Type B pancreatic cell (in vitro differentiated cells): Measurements from ENCODE around the gene GRK1. TPM values are rescaled to one million over a fixed set of nuclear protein-coding genes. Genes with fewer than 3 reads are reported as not detected.

Source experiments
- DNase-seq: peaks from one replicate; pipeline ENCODE4 v3.0.0; 2021; ENCODE audit warnings: mixed read lengths; ENCODE audit not compliant: unreplicated experiment; ENCODE audit errors: extremely low spot score
- H3K27ac Mint-ChIP-seq: 2 replicates; pipeline ENCODE4 v1.8.0; 2021; ENCODE audit warnings: mild to moderate bottlenecking, mixed read lengths
- H3K27me3 Mint-ChIP-seq: 2 replicates; pipeline ENCODE4 v1.8.0; 2021; ENCODE audit warnings: mixed read lengths
- H3K36me3 Mint-ChIP-seq: 2 replicates; pipeline ENCODE4 v1.8.0; 2021; ENCODE audit warnings: mixed read lengths
- H3K4me1 Mint-ChIP-seq: one replicate; pipeline ENCODE4 v1.8.0; 2021; ENCODE audit warnings: mixed read lengths; ENCODE audit not compliant: unreplicated experiment
- H3K4me3 Mint-ChIP-seq: 2 replicates; pipeline ENCODE4 v1.8.0; 2021; ENCODE audit warnings: mild to moderate bottlenecking, mixed read lengths
- H3K9me3 Mint-ChIP-seq: 2 replicates; pipeline ENCODE4 v1.8.0; 2021; ENCODE audit warnings: mixed read lengths
- CTCF ChIP-seq: fragments of 200-600 bp; sonication (generic); conservative IDR thresholded peaks from 2 replicates; pipeline ENCODE4 v1.5.0; 2021; ENCODE audit warnings: antibody characterized with exemption, mild to moderate bottlenecking
- total RNA-seq: library from RNA; stranded (reverse); gene quantifications from 2 replicates; pipeline ENCODE4 v1.2.1, GENCODE V29; 2021; ENCODE audit warnings: low replicate concordance

Gene GRK1
- total RNA-seq, 1 donor from 2014 or later: 0.85 TPM

DNA sequence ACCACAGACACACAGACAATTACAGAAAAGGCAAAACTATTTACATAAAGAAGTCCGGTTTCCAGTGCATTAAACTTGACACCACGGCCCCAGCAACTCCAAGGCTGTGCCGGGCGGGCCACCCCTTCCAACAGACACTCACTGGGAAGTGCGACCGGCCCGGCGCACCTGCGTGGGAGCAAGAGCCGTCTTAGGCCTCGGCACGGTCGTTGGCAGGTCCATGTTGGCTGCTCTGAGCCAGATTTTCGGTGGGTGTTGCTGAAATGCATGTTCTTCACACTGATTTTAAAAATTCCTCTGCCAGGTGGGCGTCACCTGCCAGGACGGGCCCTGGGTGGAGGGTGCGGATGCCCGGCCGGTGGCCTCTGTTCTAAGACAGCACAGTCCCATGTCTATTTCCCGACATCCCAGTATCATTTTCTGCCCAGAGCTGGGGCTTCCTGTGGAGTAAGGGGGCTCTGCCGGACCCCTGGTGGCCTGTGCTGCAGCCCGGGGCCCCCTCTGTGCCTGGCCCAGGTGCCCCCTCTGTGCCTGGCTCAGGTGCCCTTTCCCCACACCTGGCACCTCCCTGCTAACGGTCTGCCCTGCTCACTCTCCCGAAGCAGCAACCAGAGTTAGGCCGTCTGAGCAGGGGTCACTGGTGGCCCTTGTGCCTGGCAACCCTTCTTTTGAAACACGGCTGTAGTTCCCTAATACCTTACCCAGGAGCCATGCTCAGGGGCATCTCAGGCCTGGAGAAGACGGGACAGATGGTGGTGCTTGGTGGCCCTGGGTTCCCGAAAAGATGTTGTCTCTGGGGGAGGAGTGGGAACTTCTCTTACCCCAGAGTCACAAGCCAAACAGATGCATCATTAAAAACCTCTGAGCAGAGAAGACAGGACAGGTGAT lies 101.2 kb downstream of the GRK1 start:
- Mint-ChIP-seq H3K4me3 (no peak overlapping the region), H3K36me3 (no peaks in the 10 kb centered on the region), H3K4me1 (no peaks in the 10 kb centered on the region), H3K27me3 (peaks cover 19% of the 10 kb centered on the region), H3K27ac (no peak overlapping the region), H3K9me3 (peaks cover 8% of the 10 kb centered on the region)
- no peak for DNase-seq
- TF ChIP-seq CTCF: no peak

GRCh38 chr13:113769106-113769505 lies 102.1 kb downstream of the GRK1 start:
- no peaks in the 10 kb centered on the region for H3K4me1 Mint-ChIP-seq
- H3K36me3 Mint-ChIP-seq: no peaks in the 10 kb centered on the region
- peaks cover 8% of the 10 kb centered on the region for H3K9me3 Mint-ChIP-seq
- TF ChIP-seq CTCF: no peak
- no peak overlapping the region for H3K27ac Mint-ChIP-seq
- peaks cover 13% of the 10 kb centered on the region for H3K27me3 Mint-ChIP-seq
- no peak overlapping the region for H3K4me3 Mint-ChIP-seq
- no peak for DNase-seq

- H3K27me3 Mint-ChIP-seq: peaks cover 13% of the 10 kb centered on the region
- TF ChIP-seq CTCF: no peak
- H3K4me3 Mint-ChIP-seq: no peak overlapping the region
- no peak overlapping the region for H3K27ac Mint-ChIP-seq
- no peaks in the 10 kb centered on the region for H3K36me3 Mint-ChIP-seq
- H3K9me3 Mint-ChIP-seq: peaks cover 8% of the 10 kb centered on the region
- no peaks in the 10 kb centered on the region for H3K4me1 Mint-ChIP-seq
- DNase-seq: no peak
Measured at GRCh38 chr13:113769881-113770280, 102.9 kb downstream of the GRK1 start.

DNA sequence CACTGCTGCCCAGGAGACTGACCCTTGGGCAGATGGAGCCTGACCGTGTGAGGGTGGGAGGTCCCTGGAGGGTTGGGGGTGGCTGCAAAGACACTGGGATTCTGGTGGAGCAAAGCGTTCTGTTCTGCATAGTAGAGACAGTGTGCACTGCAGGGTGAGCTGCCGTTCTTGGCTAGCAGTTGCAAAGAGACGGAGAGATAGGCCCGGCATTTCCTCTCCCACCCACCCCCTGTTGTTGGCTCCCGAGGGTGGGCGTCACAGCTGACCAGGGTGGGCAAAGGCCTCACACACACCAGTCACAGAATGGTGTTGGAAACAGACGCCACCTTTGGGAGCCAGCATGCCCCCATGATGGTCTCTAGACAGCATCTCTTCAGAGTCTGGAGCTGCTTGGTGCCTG lies 103.4 kb downstream of the GRK1 start:
- Mint-ChIP-seq H3K27me3 (peaks cover 8% of the 10 kb centered on the region), H3K9me3 (peaks cover 8% of the 10 kb centered on the region), H3K4me1 (no peaks in the 10 kb centered on the region), H3K4me3 (no peak overlapping the region), H3K27ac (no peak overlapping the region), H3K36me3 (no peaks in the 10 kb centered on the region)
- no peak for TF ChIP-seq CTCF
- DNase-seq: no peak

GRCh38 chr13:113770937-113771336 lies 103.9 kb downstream of the GRK1 start:
- TF ChIP-seq CTCF: no peak
- Mint-ChIP-seq H3K36me3 (no peaks in the 10 kb centered on the region), H3K4me1 (no peaks in the 10 kb centered on the region), H3K4me3 (no peak overlapping the region), H3K9me3 (peaks cover 8% of the 10 kb centered on the region), H3K27ac (no peak overlapping the region), H3K27me3 (peaks cover 8% of the 10 kb centered on the region)
- DNase-seq: no peak
